ENCODE results near the gene TEX36.
"Not testable (repeated sequence)": the region's sequence is repeated elsewhere in the genome, so short reads cannot be mapped to it uniquely, and the experiment has no call there.

The TEX36 gene

GRCh38 chr10:125692196-125692595 is 9.2 kb upstream of the TEX36 start:
- DNase-seq: no peak

GRCh38 chr10:125691160-125691981 is 8.4 kb upstream of the TEX36 start:
- DNase-seq: no peak

GRCh38 chr10:125689955-125690569 is 7.1 kb upstream of the TEX36 start:
- DNase-seq: no peak

GRCh38 chr10:125687507-125688185 is 4.7 kb upstream of the TEX36 start:
- no peak for DNase-seq

- DNase-seq: peak; percentile 2
These were observed 1.6 kb upstream of the TEX36 start for GRCh38 chr10:125684581-125684980.

GRCh38 chr10:125683821-125684220 is 858 bp upstream of the TEX36 start:
- no peak for DNase-seq

GRCh38 chr10:125679436-125679835 is 3.5 kb downstream of the TEX36 start:
- DNase-seq: no peak

GRCh38 chr10:125672884-125673283 is 10.1 kb downstream of the TEX36 start:
- no peak for DNase-seq

GRCh38 chr10:125662584-125662983 is 20.4 kb downstream of the TEX36 start:
- no peak for DNase-seq

- no peak for DNase-seq
These were observed 20.9 kb downstream of the TEX36 start for GRCh38 chr10:125661941-125662515.

- no peak for DNase-seq
These were observed 21.5 kb downstream of the TEX36 start for GRCh38 chr10:125661431-125661940.

- DNase-seq: no peak
These were observed 23.9 kb downstream of the TEX36 start for GRCh38 chr10:125659071-125659470.

- DNase-seq: no peak
These were observed 26.4 kb downstream of the TEX36 start for GRCh38 chr10:125656523-125656922.

- DNase-seq: not testable (repeated sequence)
These were observed 29.9 kb downstream of the TEX36 start for GRCh38 chr10:125653113-125653512.

GRCh38 chr10:125646311-125646710 is 36.7 kb downstream of the TEX36 start:
- no peak for DNase-seq

- DNase-seq: no peak
These were observed 41.6 kb downstream of the TEX36 start for GRCh38 chr10:125641398-125641797.

GRCh38 chr10:125640653-125641052 is 42.3 kb downstream of the TEX36 start:
- DNase-seq: no peak

- DNase-seq: no peak
These were observed 43.1 kb downstream of the TEX36 start for GRCh38 chr10:125639846-125640245.

- DNase-seq: no peak
These were observed 44.4 kb downstream of the TEX36 start for GRCh38 chr10:125638555-125638954.

GRCh38 chr10:125637496-125637895 is 45.5 kb downstream of the TEX36 start:
- no peak for DNase-seq

- DNase-seq: no peak
These were observed 48.4 kb downstream of the TEX36 start for GRCh38 chr10:125634606-125635005.

GRCh38 chr10:125633517-125633999 is 49.4 kb downstream of the TEX36 start:
- DNase-seq: no peak

- DNase-seq: no peak
These were observed 51.2 kb downstream of the TEX36 start for GRCh38 chr10:125631806-125632205.
